Omental fat pad (tissue), 4 donors: ENCODE results near the gene ALG12. TPM values are rescaled to one million over a fixed set of nuclear protein-coding genes. Genes with fewer than 3 reads are reported as not detected.

Source experiments
- ATAC-seq: fragments of 150-250 bp; one replicate; pipeline ENCODE4 v1.9.1; 2016; ENCODE audit warnings: mild to moderate bottlenecking, moderate library complexity; ENCODE audit not compliant: low FRiP score
- DNase-seq: peaks from one replicate; pipeline ENCODE4 v3.0.0-alpha.2; 2019; ENCODE audit warnings: low spot score
- total RNA-seq, 4 donors: library from RNA; depleted of rRNA; stranded (reverse); fragments of >200 nt; gene quantifications; one replicate each; pipeline ENCODE4 v1.1.0, GENCODE V29; 2016
- TF ChIP-seq, protein P1 (sequence below), 3 donors: fragments of 450-650 bp; IDR thresholded peaks; one replicate each; pipeline ENCODE4 v1.5.1; 2016 to 2017; ENCODE audit warnings: antibody characterized with exemption in 3 of 3, mild to moderate bottlenecking in 3 of 3, moderate library complexity in 2 of 3

The ALG12 gene
- total RNA-seq, 4 donors from 2014 or later, result 11.7 to 21.8 (median 13.0) TPM

DNA sequence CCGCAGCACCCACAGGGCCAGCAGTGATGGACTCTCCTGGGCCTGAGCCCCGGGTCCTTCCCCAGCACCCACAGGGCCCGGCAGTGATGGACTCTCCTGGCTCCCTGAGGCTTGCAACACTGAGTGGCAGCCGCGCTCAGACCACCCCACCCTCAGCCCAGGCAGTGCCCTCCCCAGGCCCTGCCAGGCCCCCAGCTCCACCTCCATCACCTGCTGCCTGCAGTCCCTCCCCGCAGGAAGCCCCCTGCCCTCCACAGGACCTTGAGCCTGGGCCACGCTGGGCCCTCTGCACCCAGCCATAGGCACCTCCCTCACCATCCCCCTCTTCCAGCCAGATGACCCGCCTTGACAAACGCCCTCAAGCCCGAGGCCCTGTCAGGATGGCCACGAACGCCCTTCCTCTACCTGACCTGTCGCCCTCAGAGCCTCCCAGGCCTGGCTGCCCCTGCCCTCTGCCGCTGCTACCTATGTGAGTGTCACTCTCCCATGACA, 11.4 kb downstream of the ALG12 start:
- ATAC-seq (no peak), DNase-seq (no peak)
- TF ChIP-seq, protein P1, sequence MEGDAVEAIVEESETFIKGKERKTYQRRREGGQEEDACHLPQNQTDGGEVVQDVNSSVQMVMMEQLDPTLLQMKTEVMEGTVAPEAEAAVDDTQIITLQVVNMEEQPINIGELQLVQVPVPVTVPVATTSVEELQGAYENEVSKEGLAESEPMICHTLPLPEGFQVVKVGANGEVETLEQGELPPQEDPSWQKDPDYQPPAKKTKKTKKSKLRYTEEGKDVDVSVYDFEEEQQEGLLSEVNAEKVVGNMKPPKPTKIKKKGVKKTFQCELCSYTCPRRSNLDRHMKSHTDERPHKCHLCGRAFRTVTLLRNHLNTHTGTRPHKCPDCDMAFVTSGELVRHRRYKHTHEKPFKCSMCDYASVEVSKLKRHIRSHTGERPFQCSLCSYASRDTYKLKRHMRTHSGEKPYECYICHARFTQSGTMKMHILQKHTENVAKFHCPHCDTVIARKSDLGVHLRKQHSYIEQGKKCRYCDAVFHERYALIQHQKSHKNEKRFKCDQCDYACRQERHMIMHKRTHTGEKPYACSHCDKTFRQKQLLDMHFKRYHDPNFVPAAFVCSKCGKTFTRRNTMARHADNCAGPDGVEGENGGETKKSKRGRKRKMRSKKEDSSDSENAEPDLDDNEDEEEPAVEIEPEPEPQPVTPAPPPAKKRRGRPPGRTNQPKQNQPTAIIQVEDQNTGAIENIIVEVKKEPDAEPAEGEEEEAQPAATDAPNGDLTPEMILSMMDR (IDR thresholded peaks at IDR 0.05), result no peak

DNA sequence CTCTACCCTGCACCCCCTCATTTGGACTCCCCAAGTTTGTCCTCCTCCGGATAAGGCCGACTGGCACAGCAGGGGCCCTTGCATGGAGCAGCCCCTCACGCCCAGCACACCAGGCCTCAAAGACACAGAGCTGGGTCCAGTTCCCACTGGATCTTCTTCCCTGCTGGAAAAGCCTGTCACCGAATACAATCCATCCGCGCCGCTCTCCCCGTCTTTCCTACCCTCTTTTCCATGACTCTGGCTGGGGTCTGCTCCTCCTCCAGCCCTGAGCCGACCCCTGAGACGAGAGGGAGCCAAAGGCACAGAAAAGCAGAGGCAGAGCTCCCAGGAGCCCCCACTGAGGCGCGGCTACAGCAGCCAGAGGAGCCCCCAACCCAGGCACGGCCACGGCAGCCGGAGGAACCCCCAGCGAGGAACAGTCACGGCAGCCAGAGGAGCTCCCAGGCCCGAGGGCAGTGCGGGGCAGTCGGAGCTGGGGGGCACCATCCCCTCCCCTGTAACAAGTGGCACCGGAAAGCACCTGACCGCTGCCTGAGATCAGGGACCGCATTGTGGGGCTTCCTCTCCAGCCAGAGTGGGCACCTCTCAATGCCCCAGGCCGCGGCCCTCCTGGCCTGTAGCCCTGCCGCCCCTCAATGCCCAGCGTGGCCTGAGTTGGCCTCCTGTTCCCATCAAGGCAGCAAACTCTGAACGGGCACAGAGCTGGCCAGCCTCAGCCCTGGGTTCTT, 12.0 kb downstream of the ALG12 start:
- TF ChIP-seq, protein P1 (IDR thresholded peaks at IDR 0.05), result no peak
- ATAC-seq (no peak), DNase-seq (no peak)

DNA sequence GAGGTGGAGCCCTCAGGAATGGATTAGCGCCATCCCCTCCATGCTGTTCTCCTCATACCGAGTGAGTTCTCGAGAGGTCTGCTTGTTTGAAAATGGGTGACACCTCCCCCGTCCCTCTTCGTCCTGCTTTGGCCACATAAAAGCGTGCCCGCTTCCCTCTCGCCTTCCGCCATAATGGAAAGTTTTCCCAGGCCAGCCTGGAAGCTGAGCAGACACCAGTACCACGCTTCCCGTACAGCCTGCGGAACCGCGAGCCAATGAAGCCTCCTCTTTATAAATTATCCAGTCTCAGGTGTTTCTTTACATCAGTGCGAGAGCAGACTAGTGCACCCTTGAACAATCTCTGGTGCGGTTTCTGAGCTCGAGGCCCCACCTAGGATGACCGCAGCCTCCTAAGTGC, 12.8 kb downstream of the ALG12 start:
- no peak for DNase-seq
- ATAC-seq, result no peak
- TF ChIP-seq, protein P1 (IDR thresholded peaks at IDR 0.05), result no peak

DNA sequence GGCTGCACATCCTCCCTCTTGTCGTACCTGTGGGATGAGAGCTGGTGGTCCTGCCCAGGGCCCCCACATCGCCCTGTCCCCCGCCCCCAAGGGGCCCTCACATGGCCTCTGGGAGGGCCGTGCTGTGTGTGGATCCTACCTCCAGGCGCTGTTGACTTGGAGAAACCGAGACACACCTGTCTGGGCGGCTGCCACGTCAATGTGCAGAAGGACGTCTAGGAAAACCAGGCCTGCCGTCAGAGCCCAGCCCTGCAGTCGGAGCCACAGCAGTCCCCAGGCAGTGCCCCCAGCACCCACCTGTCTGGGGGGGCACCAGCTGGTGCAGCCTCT, 14.2 kb downstream of the ALG12 start:
- no peak for DNase-seq
- ATAC-seq, result no peak
- TF ChIP-seq, protein P1 (IDR thresholded peaks at IDR 0.05), result no peak

DNA sequence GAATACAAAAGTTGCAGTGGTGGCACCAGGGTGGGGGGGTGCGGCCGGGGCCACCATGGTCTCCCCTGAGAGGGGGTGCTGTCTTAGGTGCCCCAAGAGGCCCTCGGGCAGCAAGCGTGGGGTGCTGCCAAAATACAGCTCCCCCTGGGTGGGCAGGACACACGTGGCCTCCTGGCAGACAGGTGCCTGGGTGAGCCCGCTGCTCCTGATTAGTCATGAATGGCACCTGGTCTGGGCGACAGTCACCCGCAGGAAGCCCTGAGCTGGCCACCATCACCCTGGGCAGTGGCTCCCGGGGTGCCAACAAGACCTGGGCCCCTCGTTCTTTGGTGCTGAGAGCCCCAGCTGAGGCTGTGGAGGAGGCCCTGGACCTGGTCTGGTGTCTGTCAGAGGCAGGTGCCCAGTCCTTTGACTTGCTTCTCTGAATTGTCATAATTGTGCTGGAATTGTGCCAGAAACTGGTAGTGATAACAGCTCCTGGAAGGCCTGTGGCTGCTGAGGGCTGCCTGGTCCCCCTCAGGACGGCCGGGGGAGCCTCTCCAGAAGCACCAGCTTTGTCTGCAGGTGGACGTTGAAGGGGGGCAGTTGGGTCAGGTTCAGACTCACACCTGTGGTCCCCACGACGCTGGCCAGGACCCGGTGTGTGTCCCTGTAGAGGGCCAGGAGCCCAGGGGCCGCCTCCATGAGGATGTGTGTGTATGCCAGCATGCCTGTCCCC, 14.8 kb downstream of the ALG12 start:
- TF ChIP-seq, protein P1 (IDR thresholded peaks at IDR 0.05), result no peak
- DNase-seq (no peak), ATAC-seq (no peak)

DNA sequence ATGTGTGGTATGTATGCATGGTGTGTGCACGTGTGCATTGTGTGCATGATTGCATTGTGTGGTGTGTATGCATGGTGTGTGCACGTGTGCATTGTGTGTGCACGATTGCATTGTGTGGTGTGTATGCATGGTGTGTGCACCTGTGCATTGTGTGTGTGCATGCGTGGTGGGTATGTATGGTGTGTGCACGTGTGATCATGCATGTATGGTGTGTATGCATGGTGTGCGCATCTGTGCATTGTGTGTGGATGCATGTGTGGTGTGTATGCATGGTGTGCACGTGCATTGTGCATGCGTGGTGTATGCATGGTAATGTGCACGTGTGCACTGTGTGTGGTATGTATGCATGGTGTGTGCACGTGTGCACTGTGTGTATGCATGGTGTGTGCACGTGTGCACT, 16.8 kb downstream of the ALG12 start:
- TF ChIP-seq, protein P1 (IDR thresholded peaks at IDR 0.05), result no peak
- ATAC-seq (no peak), DNase-seq (no peak)
